Mesothelial cell of epicardium (in vitro differentiated cells): ENCODE results near the gene NIM1K. TPM values are rescaled to one million over a fixed set of nuclear protein-coding genes. Genes with fewer than 3 reads are reported as not detected.

ENCODE experiments used
- DNase-seq, 2 experiments: peaks; one replicate each; pipeline ENCODE4 v3.0.0; 2021; ENCODE audit warnings: low spot score in 2 of 2; ENCODE audit not compliant: unreplicated experiment in 2 of 2
- H3K27ac Mint-ChIP-seq: 2 replicates; pipeline ENCODE4 v1.8.0; 2021; ENCODE audit warnings: mixed read lengths
- H3K27me3 Mint-ChIP-seq: 2 replicates; pipeline ENCODE4 v1.8.0; 2021; ENCODE audit warnings: low read depth, mixed read lengths
- H3K36me3 Mint-ChIP-seq: 2 replicates; pipeline ENCODE4 v1.8.0; 2021; ENCODE audit warnings: mixed read lengths
- H3K4me1 Mint-ChIP-seq: 2 replicates; pipeline ENCODE4 v1.8.0; 2021; ENCODE audit warnings: mixed read lengths
- H3K4me3 Mint-ChIP-seq: 2 replicates; pipeline ENCODE4 v1.8.0; 2021; ENCODE audit warnings: mild to moderate bottlenecking, moderate library complexity, mixed read lengths
- H3K9me3 Mint-ChIP-seq: 2 replicates; pipeline ENCODE4 v1.8.0; 2021; ENCODE audit warnings: mixed read lengths
- total RNA-seq: library from RNA; stranded (reverse); gene quantifications from 3 replicates; pipeline ENCODE4 v1.2.1, GENCODE V29; 2021
- TF ChIP-seq, protein P1 (sequence below): fragments of 200-600 bp; sonication (generic); IDR thresholded peaks from one replicate; pipeline ENCODE4 v1.5.0; 2021; ENCODE audit warnings: antibody characterized with exemption; ENCODE audit not compliant: unreplicated experiment

NIM1K gene
- total RNA-seq, 1 donor from 2014 or later: 0.22 TPM

DNA sequence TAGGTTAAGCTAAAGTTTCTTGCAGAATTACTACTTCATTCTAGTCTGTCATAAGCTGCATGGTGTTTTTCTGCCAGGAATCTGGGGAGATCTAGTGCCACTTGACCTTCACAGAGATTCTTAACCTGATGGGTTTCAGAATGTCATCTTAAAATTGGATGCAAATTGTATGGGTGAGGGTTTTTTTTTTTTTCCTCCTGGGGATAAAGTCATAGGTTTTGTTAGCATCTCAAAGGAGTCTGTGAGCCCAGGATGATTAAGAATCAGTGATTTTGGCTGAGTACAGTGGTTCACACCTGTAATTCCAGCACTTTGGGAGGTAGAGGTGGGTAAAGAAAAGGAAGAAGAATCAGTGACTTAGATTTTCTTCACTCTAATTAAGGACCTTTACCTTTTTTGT lies 51.2 kb downstream of the NIM1K start:
- no peaks in the 10 kb centered on the region for H3K9me3 Mint-ChIP-seq
- no peak for DNase-seq
- H3K4me3 Mint-ChIP-seq: no peak overlapping the region
- peaks cover 21% of the 10 kb centered on the region for H3K27me3 Mint-ChIP-seq
- no peaks in the 10 kb centered on the region for H3K36me3 Mint-ChIP-seq
- H3K27ac Mint-ChIP-seq: no peak overlapping the region
- peaks cover 10% of the 10 kb centered on the region for H3K4me1 Mint-ChIP-seq
- TF ChIP-seq, protein P1, sequence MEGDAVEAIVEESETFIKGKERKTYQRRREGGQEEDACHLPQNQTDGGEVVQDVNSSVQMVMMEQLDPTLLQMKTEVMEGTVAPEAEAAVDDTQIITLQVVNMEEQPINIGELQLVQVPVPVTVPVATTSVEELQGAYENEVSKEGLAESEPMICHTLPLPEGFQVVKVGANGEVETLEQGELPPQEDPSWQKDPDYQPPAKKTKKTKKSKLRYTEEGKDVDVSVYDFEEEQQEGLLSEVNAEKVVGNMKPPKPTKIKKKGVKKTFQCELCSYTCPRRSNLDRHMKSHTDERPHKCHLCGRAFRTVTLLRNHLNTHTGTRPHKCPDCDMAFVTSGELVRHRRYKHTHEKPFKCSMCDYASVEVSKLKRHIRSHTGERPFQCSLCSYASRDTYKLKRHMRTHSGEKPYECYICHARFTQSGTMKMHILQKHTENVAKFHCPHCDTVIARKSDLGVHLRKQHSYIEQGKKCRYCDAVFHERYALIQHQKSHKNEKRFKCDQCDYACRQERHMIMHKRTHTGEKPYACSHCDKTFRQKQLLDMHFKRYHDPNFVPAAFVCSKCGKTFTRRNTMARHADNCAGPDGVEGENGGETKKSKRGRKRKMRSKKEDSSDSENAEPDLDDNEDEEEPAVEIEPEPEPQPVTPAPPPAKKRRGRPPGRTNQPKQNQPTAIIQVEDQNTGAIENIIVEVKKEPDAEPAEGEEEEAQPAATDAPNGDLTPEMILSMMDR: no peak

DNA sequence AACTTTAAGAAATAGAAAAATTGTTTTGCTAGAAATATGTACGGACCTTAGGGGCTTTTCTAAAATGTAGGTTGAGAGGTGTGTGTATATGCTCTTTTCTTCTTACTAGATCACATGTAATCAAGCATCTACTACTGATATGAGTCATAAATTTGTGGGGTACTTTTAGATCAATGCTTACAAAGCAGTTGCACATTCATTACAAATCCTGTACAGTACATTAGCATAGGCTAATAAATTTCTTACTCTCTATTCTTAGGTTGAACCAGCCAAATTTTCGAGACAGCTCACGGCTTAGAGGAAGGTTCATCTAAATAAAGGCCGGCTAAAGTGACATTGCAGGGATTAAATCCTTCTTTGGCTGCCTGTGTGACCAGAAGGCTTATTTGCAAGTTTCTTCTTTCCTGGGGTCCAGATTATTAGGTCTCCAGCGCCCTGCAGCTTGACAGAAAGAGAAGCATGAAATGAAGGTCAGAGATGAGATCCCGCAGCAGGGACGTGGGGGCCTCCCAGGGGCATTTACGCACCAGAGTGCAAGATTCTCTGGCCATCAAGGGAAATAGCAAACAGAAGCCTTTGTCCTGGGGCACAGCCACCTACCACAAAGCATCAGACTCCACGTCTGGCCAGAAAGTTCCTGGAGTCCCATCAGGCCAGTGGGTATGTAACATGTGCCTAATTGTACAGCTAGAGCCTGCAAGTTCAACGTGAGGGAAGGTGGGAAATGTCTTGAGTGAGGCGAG lies 53.0 kb downstream of the NIM1K start:
- Mint-ChIP-seq H3K9me3 (no peaks in the 10 kb centered on the region), H3K27ac (no peak overlapping the region), H3K36me3 (no peaks in the 10 kb centered on the region), H3K4me1 (peaks cover 8% of the 10 kb centered on the region), H3K4me3 (no peak overlapping the region), H3K27me3 (peaks cover 21% of the 10 kb centered on the region)
- TF ChIP-seq, protein P1: no peak
- no peak for DNase-seq

DNA sequence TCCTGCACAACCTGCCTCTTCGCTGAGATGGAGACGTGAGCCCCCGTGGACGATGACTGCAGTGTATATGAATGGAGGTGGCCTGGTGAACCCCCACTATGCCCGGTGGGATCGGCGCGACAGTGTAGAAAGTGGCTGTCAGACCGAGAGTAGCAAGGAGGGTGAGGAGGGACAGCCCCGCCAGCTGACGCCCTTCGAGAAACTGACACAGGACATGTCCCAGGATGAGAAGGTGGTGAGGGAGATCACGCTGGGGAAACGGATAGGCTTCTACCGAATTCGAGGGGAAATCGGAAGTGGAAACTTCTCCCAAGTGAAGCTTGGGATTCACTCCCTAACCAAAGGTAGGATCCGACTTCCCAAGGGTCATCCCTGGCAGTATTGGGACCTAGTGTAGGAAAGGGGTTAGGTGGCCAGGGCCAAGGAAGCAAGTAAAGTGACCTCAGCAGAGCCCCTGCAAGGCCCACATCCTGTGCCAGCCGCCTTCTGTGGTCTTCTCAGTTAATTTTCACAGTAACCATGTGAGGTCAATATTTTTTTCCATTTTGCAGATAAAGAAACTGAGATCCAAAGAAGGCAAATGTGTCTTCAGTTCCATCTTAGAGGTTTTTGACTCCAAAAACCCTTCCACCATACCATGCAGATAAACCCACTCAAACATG lies 53.8 kb downstream of the NIM1K start:
- Mint-ChIP-seq H3K27ac (no peak overlapping the region), H3K36me3 (no peaks in the 10 kb centered on the region)
- DNase-seq: no peak

DNA sequence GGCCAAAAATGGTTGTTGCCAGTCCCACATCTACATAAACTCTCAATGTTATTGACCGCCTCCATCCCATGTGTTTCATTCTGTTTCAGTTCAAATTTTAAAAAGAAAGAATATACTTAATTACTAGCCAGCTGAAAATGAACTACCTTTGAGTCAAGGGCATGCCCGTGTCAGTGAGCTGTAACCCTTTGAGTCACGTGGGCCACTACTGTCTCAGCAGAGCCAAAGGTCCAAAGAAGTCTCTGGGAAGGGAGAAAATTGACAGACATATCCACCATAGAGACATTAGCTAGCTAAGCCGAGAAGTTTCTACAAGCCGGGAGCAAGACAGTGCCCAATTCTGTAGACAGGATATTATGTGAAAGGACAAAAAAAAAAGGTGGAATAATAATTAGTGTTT lies 59.7 kb downstream of the NIM1K start:
- no peak overlapping the region for H3K4me3 Mint-ChIP-seq
- H3K4me1 Mint-ChIP-seq: peaks cover 3% of the 10 kb centered on the region
- peaks cover 21% of the 10 kb centered on the region for H3K27me3 Mint-ChIP-seq
- TF ChIP-seq, protein P1: no peak
- no peak overlapping the region for H3K27ac Mint-ChIP-seq
- H3K9me3 Mint-ChIP-seq: no peaks in the 10 kb centered on the region
- no peaks in the 10 kb centered on the region for H3K36me3 Mint-ChIP-seq
- no peak for DNase-seq

More for the DNA sequence above, 53.8 kb downstream of the NIM1K start:
- Mint-ChIP-seq H3K4me3 (no peak overlapping the region), H3K4me1 (peaks cover 8% of the 10 kb centered on the region), H3K9me3 (no peaks in the 10 kb centered on the region), H3K27me3 (peaks cover 19% of the 10 kb centered on the region)
- TF ChIP-seq, protein P1: no peak

DNA sequence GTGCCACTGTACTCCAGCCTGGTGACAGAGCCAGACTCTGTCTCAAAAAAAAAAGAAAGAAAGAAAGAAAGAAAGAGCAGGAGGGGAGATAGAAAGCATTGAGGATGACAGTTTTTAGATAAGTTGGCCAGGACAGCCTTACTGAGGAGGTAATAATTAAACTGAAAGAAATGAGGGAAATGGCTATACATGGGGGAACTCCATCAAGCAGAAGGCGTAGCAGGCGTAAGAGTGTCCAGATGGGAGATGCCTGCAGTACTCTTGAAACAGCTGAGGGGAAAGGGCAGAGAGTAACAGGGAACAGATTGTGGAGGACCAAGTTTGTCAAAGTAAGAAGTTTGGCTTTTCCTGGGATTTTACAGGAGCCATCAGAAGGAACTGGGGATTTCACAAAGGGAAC lies 63.7 kb downstream of the NIM1K start:
- Mint-ChIP-seq H3K9me3 (peaks cover 4% of the 10 kb centered on the region), H3K27ac (no peak overlapping the region), H3K4me1 (peaks cover 3% of the 10 kb centered on the region), H3K36me3 (no peaks in the 10 kb centered on the region), H3K27me3 (peaks cover 29% of the 10 kb centered on the region), H3K4me3 (no peak overlapping the region)
- TF ChIP-seq, protein P1: no peak
- DNase-seq: no peak
